Panc1 (cell line): Measurements from ENCODE around the gene GPR139. TPM values are rescaled to one million over a fixed set of nuclear protein-coding genes. Genes with fewer than 3 reads are reported as not detected.

ENCODE experiments used
- ATAC-seq: fragments of 200-7000 bp; cut with Tn5 transposase; 2 replicates; pipeline ENCODE4 v1.9.1; 2020; ENCODE audit warnings: mild to moderate bottlenecking, moderate library complexity
- BruUV-seq: library from RNA; stranded (reverse); fragments of 400-500 nt; replicated peaks from 2 replicates; lab custom pipeline; 2021; lab: Mats Ljungman, UMichigan
- CTCF ChIA-PET: fragments of 300-600 bp; sonication (Branson Sonifier 250); formaldehyde crosslinking; loops from one replicate; lab custom pipeline; 2022; ENCODE audit warnings: antibody characterized with exemption; lab: Charles Lee
- POLR2A ChIA-PET: fragments of 300-600 bp; sonication (Branson Sonifier 250); formaldehyde crosslinking; loops from one replicate; lab custom pipeline; 2022; ENCODE audit warnings: antibody characterized with exemption; lab: Charles Lee
- DNase-seq: peaks from one replicate; pipeline ENCODE4 v3.0.0-alpha.2; 2010; ENCODE audit warnings: low read depth, low spot score
- H3K27ac ChIP-seq: 2 replicates; pipeline ENCODE4 v1.5.1; 2011; ENCODE audit warnings: mild to moderate bottlenecking, low read length, inconsistent platforms
- H3K27me3 ChIP-seq: fragments of 200-500 bp; sonication (Bioruptor generic); 2 replicates; pipeline ENCODE4 v1.6.0; 2014; ENCODE audit warnings: low read length, inconsistent platforms; ENCODE audit not compliant: control insufficient read depth, insufficient read depth
- H3K36me3 ChIP-seq: fragments of 200-500 bp; sonication (Bioruptor generic); 2 replicates; pipeline ENCODE4 v1.5.1; 2014; ENCODE audit warnings: inconsistent platforms, mild to moderate bottlenecking, low read length, moderate library complexity; ENCODE audit not compliant: control insufficient read depth, insufficient read depth
- H3K4me1 ChIP-seq: 2 replicates; pipeline ENCODE4 v1.5.1; 2011; ENCODE audit warnings: inconsistent platforms, mild to moderate bottlenecking, low read length, moderate library complexity; ENCODE audit not compliant: control insufficient read depth, insufficient read depth
- H3K4me3 ChIP-seq, 2 experiments: 2 replicates each; pipeline ENCODE4 v1.5.1; 2011 to 2012; ENCODE audit warnings: low read depth in 2 of 2, low read length in 2 of 2, mild to moderate bottlenecking in 2 of 2, inconsistent platforms in 1 of 2, moderate library complexity in 1 of 2
- H3K9me3 ChIP-seq: fragments of 200-500 bp; sonication (Bioruptor generic); 2 replicates; pipeline ENCODE4 v1.5.1; 2014; ENCODE audit warnings: low read depth, mild to moderate bottlenecking, inconsistent platforms, low read length, moderate library complexity; ENCODE audit not compliant: control insufficient read depth, insufficient read depth
- CTCF ChIP-seq: fragments of 450-650 bp; IDR thresholded peaks from 2 replicates; pipeline ENCODE4 v1.5.1; 2017; ENCODE audit warnings: mild to moderate bottlenecking
- POLR2AphosphoS5 ChIP-seq: IDR thresholded peaks from 2 replicates; pipeline ENCODE4 v1.6.1; 2012; ENCODE audit warnings: mild to moderate bottlenecking, low read depth, low read length, moderate library complexity
- REST ChIP-seq, 2 experiments: IDR thresholded peaks; 2 replicates each; pipeline ENCODE4 v1.6.1; 2011 to 2012; ENCODE audit warnings: low read depth in 2 of 2, control low read depth in 1 of 2, low read length in 1 of 2, mild to moderate bottlenecking in 1 of 2, moderate library complexity in 1 of 2; ENCODE audit not compliant: insufficient read depth in 1 of 2
- SIN3A ChIP-seq: IDR thresholded peaks from 2 replicates; pipeline ENCODE4 v1.6.1; 2012; ENCODE audit warnings: low read depth, mild to moderate bottlenecking, low read length, moderate library complexity, borderline replicate concordance; ENCODE audit not compliant: insufficient read depth
- TCF7L2 ChIP-seq: IDR thresholded peaks from 2 replicates; pipeline ENCODE4 v1.6.1; 2011; ENCODE audit warnings: mild to moderate bottlenecking, low read depth, low read length, inconsistent platforms
- in situ Hi-C: cut with HindIII; loops from 2 replicates; pipeline ENCODE4 v1.10.0; 2016; ENCODE audit warnings: low sequenced_read_pairs, low pct_unique_long_range_greater_than_20kb
- intact Hi-C: fragments of 100-400 bp; cut with micrococcal nuclease; formaldehyde crosslinking; loops from one replicate; pipeline ENCODE4 v1.10.0; 2022; ENCODE audit not compliant: unreplicated experiment
- total RNA-seq: library from RNA; stranded (reverse); gene quantifications from one replicate; pipeline ENCODE4 v1.2.1, GENCODE V29; 2021; ENCODE audit not compliant: unreplicated experiment

The GPR139 gene
- total RNA-seq, 1 experiment from 2014 or later: not detected

GRCh38 chr16:19994466-19995170, 79.1 kb downstream of the GPR139 start:
- no TSS peak for BruUV-seq

GRCh38 chr16:19991614-19992013, 82.1 kb downstream of the GPR139 start:
- intact Hi-C loops (no loop called here), in situ Hi-C loops (no loop called here)
- Histone ChIP-seq H3K9me3 (no peaks in the 10 kb centered on the region), H3K27me3 (peaks cover 22% of the 10 kb centered on the region), H3K27ac (no peak overlapping the region), H3K4me1 (no peaks in the 10 kb centered on the region), H3K4me3 (no peak overlapping the region), H3K36me3 (no peaks in the 10 kb centered on the region)
- ATAC-seq: peak; percentile 65; the same call in 1 of the 2 replicates
- ChIA-PET CTCF (interaction anchor here (0.7 to 1.6 kb wide), 2 partner anchors 84 to 407 kb away, joined by 4 to 6 read pairs; no protein-coding TSS in a partner anchor), POLR2A (no interaction called here)
- no peak for DNase-seq
- TF ChIP-seq TCF7L2: no peak
- 0 out of 2 replicates have a peak, but pooled peaks have one; percentile 19 for TF ChIP-seq CTCF
- no peak for TF ChIP-seq REST (IDR thresholded peaks at IDR 0.05; ENCODE audit: insufficient read depth in 1 of 2, low read depth in 2 of 2, low read length in 1 of 2)
- BruUV-seq: no TSS peak

More at GRCh38 chr16:19994466-19995170, 79.1 kb downstream of the GPR139 start:
- H3K4me3 ChIP-seq: no peak overlapping the region
- TF ChIP-seq REST (IDR thresholded peaks at IDR 0.05; ENCODE audit: insufficient read depth in 1 of 2, low read depth in 2 of 2, low read length in 1 of 2): no peak
- no peak for TF ChIP-seq SIN3A
- no peak for TF ChIP-seq TCF7L2
- TF ChIP-seq POLR2AphosphoS5: no peak
- no peak for TF ChIP-seq CTCF
- no peaks in the 10 kb centered on the region for H3K36me3 ChIP-seq
- ATAC-seq (no peak), DNase-seq (no peak)
- H3K9me3 ChIP-seq: no peaks in the 10 kb centered on the region
- in situ Hi-C loops: no loop called here
- POLR2A ChIA-PET: no interaction called here
- no peaks in the 10 kb centered on the region for H3K4me1 ChIP-seq
- intact Hi-C loops: no loop called here
- peaks cover 14% of the 10 kb centered on the region for H3K27me3 ChIP-seq
- CTCF ChIA-PET: interaction anchor here (1.9 kb wide), 1 partner anchor 306 kb away, joined by 6 read pairs; no protein-coding TSS in a partner anchor
- H3K27ac ChIP-seq: no peak overlapping the region
